PC-9 (cell line): Measurements from ENCODE around the gene PANK2. TPM values are rescaled to one million over a fixed set of nuclear protein-coding genes. Genes with fewer than 3 reads are reported as not detected.
"Not testable (repeated sequence)": the region's sequence is repeated elsewhere in the genome, so short reads cannot be mapped to it uniquely, and the experiment has no call there.

ENCODE experiments used
- BruUV-seq: library from RNA; stranded (reverse); fragments of 400-500 nt; replicated peaks from 2 replicates; lab custom pipeline; 2021; lab: Mats Ljungman, UMichigan
- CTCF ChIA-PET: fragments of 300-600 bp; sonication (Branson Sonifier 250); formaldehyde crosslinking; loops from one replicate; lab custom pipeline; 2022; ENCODE audit warnings: antibody characterized with exemption; lab: Charles Lee
- POLR2A ChIA-PET: fragments of 300-600 bp; sonication (Branson Sonifier 250); formaldehyde crosslinking; loops from one replicate; lab custom pipeline; 2022; ENCODE audit warnings: antibody characterized with exemption; ENCODE audit not compliant: unreplicated experiment; lab: Charles Lee
- DNase-seq, 2 experiments: peaks; one replicate each; pipeline versions ENCODE4 v3.0.0 to v3.0.0-alpha.2; 2015 to 2022; ENCODE audit warnings: mixed read lengths in 1 of 2
- H2AFZ ChIP-seq: fragments of 200-600 bp; sonication (generic); 2 replicates; pipeline ENCODE4 v1.8.1; 2017; ENCODE audit warnings: antibody characterized with exemption
- H3F3A ChIP-seq: fragments of 200-600 bp; sonication (generic); 2 replicates; pipeline ENCODE4 v1.8.1; 2017; ENCODE audit warnings: antibody characterized with exemption, mild to moderate bottlenecking, low read depth; ENCODE audit not compliant: insufficient read depth
- H3K27ac ChIP-seq: fragments of 200-600 bp; sonication (generic); 2 replicates; pipeline ENCODE4 v1.6.1; 2016; ENCODE audit warnings: mixed run types
- H3K27me3 ChIP-seq: fragments of 200-600 bp; sonication (generic); 2 replicates; pipeline ENCODE4 v1.6.1; 2016; ENCODE audit warnings: low read depth, mixed run types; ENCODE audit not compliant: insufficient read depth
- H3K36me3 ChIP-seq: fragments of 200-600 bp; sonication (generic); 2 replicates; pipeline ENCODE4 v1.6.1; 2016; ENCODE audit warnings: low read depth, mixed run types
- H3K4me1 ChIP-seq: fragments of 200-600 bp; sonication (generic); replicated peaks from 2 replicates; pipeline ENCODE4 v1.6.1; 2016; ENCODE audit warnings: mixed run types; ENCODE audit not compliant: insufficient read depth
- H3K4me2 ChIP-seq: fragments of 200-600 bp; sonication (generic); 2 replicates; pipeline ENCODE4 v1.6.1; 2017; ENCODE audit warnings: mixed run types
- H3K4me3 ChIP-seq: fragments of 200-600 bp; sonication (generic); 2 replicates; pipeline ENCODE4 v1.6.1; 2016; ENCODE audit warnings: mixed run types
- H3K79me2 ChIP-seq: fragments of 200-600 bp; sonication (generic); 2 replicates; pipeline ENCODE4 v1.6.1; 2017; ENCODE audit warnings: low read depth, mixed run types
- H3K9me2 ChIP-seq: fragments of 200-600 bp; sonication (generic); 2 replicates; pipeline ENCODE4 v1.8.1; 2017; ENCODE audit warnings: mild to moderate bottlenecking; ENCODE audit not compliant: insufficient read depth
- H3K9me3 ChIP-seq: fragments of 200-600 bp; sonication (generic); 2 replicates; pipeline ENCODE4 v1.8.1; 2016; ENCODE audit warnings: low read depth; ENCODE audit not compliant: insufficient read depth
- H4K20me1 ChIP-seq: fragments of 200-600 bp; sonication (generic); 2 replicates; pipeline ENCODE4 v1.8.1; 2017; ENCODE audit not compliant: insufficient read depth
- EZH2 ChIP-seq: fragments of 200-600 bp; sonication (generic); IDR thresholded peaks from 2 replicates; pipeline ENCODE4 v1.8.0; 2017; ENCODE audit warnings: antibody characterized with exemption, low read depth
- intact Hi-C: fragments of 100-400 bp; cut with micrococcal nuclease; formaldehyde crosslinking; loops from one replicate; pipeline ENCODE4 v1.10.0; 2022; ENCODE audit not compliant: unreplicated experiment
- total RNA-seq: library from RNA; stranded (reverse); gene quantifications from 2 replicates; pipeline ENCODE4 v1.2.3, GENCODE V29; 2021
- TF ChIP-seq, protein P1 (sequence below): fragments of 200-600 bp; sonication (generic); conservative IDR thresholded peaks from 2 replicates; pipeline ENCODE4 v1.6.1; 2017; ENCODE audit warnings: mixed run types, antibody characterized with exemption, mild to moderate bottlenecking, moderate library complexity

PANK2 gene
- total RNA-seq, 1 experiment from 2014 or later = 51.6 TPM

DNA sequence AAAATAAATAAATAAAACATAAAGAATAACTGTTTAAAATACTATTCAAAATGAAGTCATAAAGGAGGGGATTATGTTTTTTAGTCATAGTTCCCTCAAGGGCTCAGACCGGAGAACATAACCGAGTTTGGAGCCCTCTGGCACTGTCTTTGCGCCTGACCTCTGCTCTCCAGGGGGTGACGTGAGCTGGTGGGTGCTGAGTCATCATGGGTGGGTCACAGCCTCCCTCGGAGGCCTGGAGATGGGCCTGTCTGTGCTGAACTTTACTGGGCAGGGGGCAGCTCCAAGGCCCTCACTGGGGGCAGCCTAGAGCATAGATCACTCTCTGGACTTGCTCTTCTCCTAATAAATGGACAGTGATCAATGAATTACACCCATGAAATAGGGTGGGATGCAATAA is 45.7 kb upstream of the PANK2 start:
- POLR2A ChIA-PET = interaction anchor here (0.6 to 0.7 kb wide), 3 partner anchors 30 to 148 kb away, joined by 3 read pairs; no protein-coding TSS in a partner anchor
- peak; percentile 52 to 70 for DNase-seq
- Histone ChIP-seq H3K9me3 (peaks cover 6% of the 10 kb centered on the region; the same call in 1 of the 2 replicates), H3K4me3 (no peak overlapping the region), H3K27me3 (no peaks in the 10 kb centered on the region), H3K27ac (peak overlapping the region; percentile 88), H3K9me2 (no peaks in the 10 kb centered on the region), H2AFZ (no peak overlapping the region), H3F3A (peaks cover 58% of the 10 kb centered on the region; the same call in 1 of the 2 replicates), H3K4me2 (peak overlapping the region; percentile 47; the same call in 1 of the 2 replicates), H3K36me3 (no peaks in the 10 kb centered on the region), H4K20me1 (0 out of 2 replicates have a peak, but pooled peaks cover 7% of the 10 kb centered on the region), H3K4me1 (peaks cover 61% of the 10 kb centered on the region), H3K79me2 (peaks cover 27% of the 10 kb centered on the region)
- intact Hi-C loops = loop anchor here (10.0 kb wide), 1 partner anchor 129 kb away; the partner anchor contains the start of gene SIGLEC1
- BruUV-seq = no TSS peak
- CTCF ChIA-PET = no interaction called here
- TF ChIP-seq, protein P1, sequence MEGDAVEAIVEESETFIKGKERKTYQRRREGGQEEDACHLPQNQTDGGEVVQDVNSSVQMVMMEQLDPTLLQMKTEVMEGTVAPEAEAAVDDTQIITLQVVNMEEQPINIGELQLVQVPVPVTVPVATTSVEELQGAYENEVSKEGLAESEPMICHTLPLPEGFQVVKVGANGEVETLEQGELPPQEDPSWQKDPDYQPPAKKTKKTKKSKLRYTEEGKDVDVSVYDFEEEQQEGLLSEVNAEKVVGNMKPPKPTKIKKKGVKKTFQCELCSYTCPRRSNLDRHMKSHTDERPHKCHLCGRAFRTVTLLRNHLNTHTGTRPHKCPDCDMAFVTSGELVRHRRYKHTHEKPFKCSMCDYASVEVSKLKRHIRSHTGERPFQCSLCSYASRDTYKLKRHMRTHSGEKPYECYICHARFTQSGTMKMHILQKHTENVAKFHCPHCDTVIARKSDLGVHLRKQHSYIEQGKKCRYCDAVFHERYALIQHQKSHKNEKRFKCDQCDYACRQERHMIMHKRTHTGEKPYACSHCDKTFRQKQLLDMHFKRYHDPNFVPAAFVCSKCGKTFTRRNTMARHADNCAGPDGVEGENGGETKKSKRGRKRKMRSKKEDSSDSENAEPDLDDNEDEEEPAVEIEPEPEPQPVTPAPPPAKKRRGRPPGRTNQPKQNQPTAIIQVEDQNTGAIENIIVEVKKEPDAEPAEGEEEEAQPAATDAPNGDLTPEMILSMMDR = no peak
- no peak for TF ChIP-seq EZH2

DNA sequence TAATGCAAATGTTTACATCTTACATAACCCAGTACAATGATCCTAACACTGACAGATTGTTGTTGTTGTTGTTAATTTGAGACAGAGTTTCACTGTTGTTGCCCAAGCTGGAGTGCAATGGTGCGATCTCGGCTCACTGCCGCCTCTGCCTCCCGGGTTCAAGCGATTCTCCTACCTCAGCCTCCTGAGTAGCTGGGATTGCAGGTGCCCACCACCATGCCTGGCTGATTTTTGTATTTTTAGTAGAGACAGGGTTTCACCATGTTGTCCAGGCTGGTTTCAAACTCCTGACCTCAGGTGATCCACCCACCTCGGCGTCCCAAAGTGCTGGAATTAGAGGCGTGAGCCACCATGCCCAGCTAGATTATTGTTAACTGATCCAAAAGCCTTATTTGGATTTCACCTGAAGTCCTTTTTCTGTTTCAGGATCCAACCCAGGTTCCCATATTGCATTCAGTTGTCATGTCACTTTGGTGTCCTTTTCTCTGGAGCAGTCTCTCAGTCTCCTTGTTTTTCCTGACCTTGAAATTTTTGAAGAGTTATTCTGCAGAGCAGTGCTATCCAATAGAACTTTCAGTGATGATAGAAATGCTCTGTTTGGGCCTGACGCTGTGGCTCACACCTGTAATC is 45.1 kb upstream of the PANK2 start:
- Histone ChIP-seq H3F3A (peaks cover 52% of the 10 kb centered on the region; the same call in 1 of the 2 replicates), H3K4me2 (0 out of 2 replicates have a peak overlapping the region, but pooled peaks have one; percentile 47), H3K4me1 (peaks cover 65% of the 10 kb centered on the region), H3K27ac (peak overlapping the region; percentile 88), H3K79me2 (peaks cover 33% of the 10 kb centered on the region)
- intact Hi-C loops = loop anchor here (10.0 kb wide), 1 partner anchor 129 kb away; the partner anchor contains the start of gene SIGLEC1
- H2AFZ ChIP-seq, H3K9me2 ChIP-seq, H3K36me3 ChIP-seq, H3K9me3 ChIP-seq, H4K20me1 ChIP-seq, BruUV-seq, DNase-seq, CTCF ChIA-PET, H3K4me3 ChIP-seq, H3K27me3 ChIP-seq: not testable (repeated sequence)
- POLR2A ChIA-PET = interaction anchor here (0.6 kb wide), 2 partner anchors 30 to 147 kb away, joined by 3 read pairs; no protein-coding TSS in a partner anchor

DNA sequence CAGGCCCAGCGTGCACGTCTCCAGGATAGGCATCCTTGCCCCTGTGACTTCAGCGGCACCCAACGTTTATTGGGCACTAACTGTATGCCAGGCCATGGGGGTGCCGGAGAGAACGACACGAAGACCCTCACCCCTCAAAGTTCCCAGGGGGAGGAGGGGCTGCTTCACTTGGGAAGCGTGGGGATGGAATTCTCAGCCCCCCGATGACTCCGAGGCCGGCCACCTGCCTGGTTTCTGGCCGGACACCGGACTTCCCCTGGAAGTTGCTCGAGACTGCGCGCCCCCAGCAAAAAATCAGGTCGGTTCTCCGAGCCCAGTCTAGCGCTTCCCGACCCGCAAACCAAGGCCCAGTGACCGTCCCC is 42.8 kb upstream of the PANK2 start:
- CTCF ChIA-PET = no interaction called here
- peak overlapping the region; percentile 99 for H3K4me2 ChIP-seq
- BruUV-seq = no TSS peak
- intact Hi-C loops = loop anchor here (1.0 to 10.0 kb wide), 3 partner anchors 26 to 132 kb away; partner anchors contain the start of genes AP5S1, CENPB and SIGLEC1
- POLR2A ChIA-PET = no interaction called here
- no peak for DNase-seq
- H3K9me2 ChIP-seq = no peaks in the 10 kb centered on the region
- TF ChIP-seq, protein P1 = no peak
- no peak for TF ChIP-seq EZH2
- H3K4me1 ChIP-seq = peaks cover 55% of the 10 kb centered on the region
- H3K4me3 ChIP-seq = peak overlapping the region; percentile 100
- no peaks in the 10 kb centered on the region for H3K9me3 ChIP-seq
- peaks cover 36% of the 10 kb centered on the region; the same call in 1 of the 2 replicates for H3F3A ChIP-seq
- peaks cover 7% of the 10 kb centered on the region; the same call in 1 of the 2 replicates for H4K20me1 ChIP-seq
- H3K36me3 ChIP-seq = no peaks in the 10 kb centered on the region
- H3K27me3 ChIP-seq = no peaks in the 10 kb centered on the region
- peaks cover 46% of the 10 kb centered on the region for H3K79me2 ChIP-seq
- peak overlapping the region; percentile 88 for H3K27ac ChIP-seq
- H2AFZ ChIP-seq = peak overlapping the region; percentile 99
